Measurements from ENCODE around the gene PLPPR1.

- TF ChIP-seq POLR2A (IDR thresholded peaks at IDR 0.05), result no peak
- TF ChIP-seq CTCF (IDR thresholded peaks at IDR 0.05), result no peak
These were observed 303.8 kb downstream of the PLPPR1 start for GRCh38 chr9:101332362-101332761.
